HepG2 (cell line): ENCODE results near the gene PLEKHH1. TPM values are rescaled to one million over a fixed set of nuclear protein-coding genes. Genes with fewer than 3 reads are reported as not detected.

Experiments
- ARID2 ChIP-seq: sonication (generic); formaldehyde crosslinking; IDR thresholded peaks from 2 replicates; pipeline ENCODE4 v1.8.1; 2022; ENCODE audit warnings: mild to moderate bottlenecking, missing genetic modification reagents, borderline replicate concordance
- DMAP1 ChIP-seq: IDR thresholded peaks from 2 replicates; pipeline ENCODE4 v1.6.1; 2016
- ELF4 ChIP-seq: sonication (generic); formaldehyde crosslinking; IDR thresholded peaks from 2 replicates; pipeline ENCODE4 v1.5.0; 2020; ENCODE audit warnings: missing genetic modification reagents, mild to moderate bottlenecking, moderate library complexity, borderline replicate concordance
- HBP1 ChIP-seq: IDR thresholded peaks from 2 replicates; pipeline ENCODE4 v1.6.1; 2016; ENCODE audit warnings: low read depth, control low read depth
- KDM2A ChIP-seq: sonication (generic); formaldehyde crosslinking; IDR thresholded peaks from 2 replicates; pipeline ENCODE4 v1.4.0; 2020; ENCODE audit warnings: low read depth, missing genetic modification reagents, borderline replicate concordance
- MAFF ChIP-seq: IDR thresholded peaks from 2 replicates; pipeline ENCODE4 v1.6.1; 2011; ENCODE audit warnings: low read depth, low read length, improper control_type of control experiment
- MIXL1 ChIP-seq: IDR thresholded peaks from 2 replicates; pipeline ENCODE4 v1.6.1; 2016
- NKX3-1 ChIP-seq: sonication (generic); formaldehyde crosslinking; IDR thresholded peaks from 2 replicates; pipeline ENCODE4 v1.5.0; 2020; ENCODE audit warnings: missing genetic modification reagents
- PPARG ChIP-seq: conservative IDR thresholded peaks from 2 replicates; pipeline ENCODE4 v1.6.1; 2016; ENCODE audit warnings: missing biosample characterization, missing genetic modification reagents
- PRPF4 ChIP-seq: fragments of 200-400 bp; formaldehyde crosslinking; IDR thresholded peaks from 2 replicates; pipeline ENCODE4 v1.6.1; 2016; ENCODE audit warnings: low read length, low read depth; ENCODE audit not compliant: poor library complexity, severe bottlenecking
- SIN3A ChIP-seq: IDR thresholded peaks from 2 replicates; pipeline ENCODE4 v1.6.1; 2011; ENCODE audit warnings: low read depth, mild to moderate bottlenecking, control low read depth, low read length, borderline replicate concordance
- TFAP4 ChIP-seq: sonication (generic); IDR thresholded peaks from 2 replicates; pipeline ENCODE4 v1.6.1; 2016; ENCODE audit warnings: low read depth, borderline replicate concordance
- TRIM22 ChIP-seq: fragments of 450-650 bp; IDR thresholded peaks from 2 replicates; pipeline ENCODE4 v1.6.1; 2017
- ZNF281 ChIP-seq: sonication (generic); formaldehyde crosslinking; IDR thresholded peaks from 2 replicates; pipeline ENCODE4 v1.4.0; 2020; ENCODE audit warnings: missing genetic modification reagents, borderline replicate concordance
- ZNF770 ChIP-seq: sonication (generic); formaldehyde crosslinking; IDR thresholded peaks from 2 replicates; pipeline ENCODE4 v1.5.0; 2020; ENCODE audit warnings: mild to moderate bottlenecking, missing genetic modification reagents
- ZNF800 ChIP-seq: sonication (generic); formaldehyde crosslinking; IDR thresholded peaks from 2 replicates; pipeline ENCODE4 v1.4.0; 2020; ENCODE audit warnings: missing genetic modification reagents
- polyA plus RNA-seq, 8 experiments: library from polyadenylated mRNA; depleted of rRNA in 3 of 8; stranded (reverse) in 7 of 8; unstranded in 1 of 8; fragments of >200 nt; fragmentation: Illumina TruSeq in 4 of 8; extraction: Trizol in 4 of 8; gene quantifications; 2 replicates each; pipeline versions ENCODE4 v1.2.1 to v1.2.3, GENCODE V29; 2011 to 2016; ENCODE audit warnings: low read depth in 4 of 8, missing spikeins in 1 of 8, mixed read lengths in 1 of 8; ENCODE audit not compliant: insufficient read depth in 1 of 8
- total RNA-seq, 5 experiments: library from RNA; depleted of rRNA; stranded (reverse); fragments of >200 nt; fragmentation: Illumina TruSeq; extraction: Trizol; gene quantifications; 2 replicates each; pipeline ENCODE4 v1.2.3, GENCODE V29; 2016; ENCODE audit warnings: low read depth in 1 of 5

PLEKHH1 gene
- total and polyA plus RNA-seq, 2 of the 13 experiments (the other 11 are each of a cell fraction or from before 2014, with no cell fraction given): 8.6 to 15.8 TPM

- TF ChIP-seq ZNF281 (CRISPR knock-in tag): peak; percentile 89; the same call in 1 of the 2 replicates
- TF ChIP-seq KDM2A: no peak
- TF ChIP-seq ARID2: no peak
- TF ChIP-seq SIN3A: peak; percentile 80; the same call in 1 of the 2 replicates
- TF ChIP-seq ZNF770 (CRISPR knock-in tag): peak; percentile 75
- peak; percentile 96 for TF ChIP-seq TFAP4
- TF ChIP-seq HBP1: 0 out of 2 replicates have a peak, but pooled peaks have one; percentile 52
- TF ChIP-seq PPARG (CRISPR knock-in tag): 0 out of 2 replicates have a peak, but pooled peaks have one; percentile 26
- no peak for TF ChIP-seq ELF4 (CRISPR knock-in tag)
- TF ChIP-seq DMAP1 (CRISPR knock-in tag): no peak
- TF ChIP-seq MIXL1 (CRISPR knock-in tag): peak; percentile 13; the same call in 1 of the 2 replicates
- no peak for TF ChIP-seq TRIM22
- peak; percentile 32; the same call in 1 of the 2 replicates for TF ChIP-seq NKX3-1 (CRISPR knock-in tag)
- TF ChIP-seq MAFF: peak; percentile 47; the same call in 1 of the 2 replicates
- TF ChIP-seq PRPF4: peak; percentile 79
- TF ChIP-seq ZNF800: no peak
These were observed 89.6 kb downstream of the PLEKHH1 start (continued) for GRCh38 chr14:67622675-67623074.
